Activated T-cell treated with anti-CD3 and anti-CD28 coated beads, Interleukin-2, amount 50 U/mL, for 24 hours (primary cell): Measurements from ENCODE around the gene USP2.

Experiments
- DNase-seq: peaks from one replicate; pipeline ENCODE4 v3.0.0-alpha.2; 2020
- H3K27ac Mint-ChIP-seq: 2 replicates; pipeline ENCODE4 v1.8.0; 2020; ENCODE audit warnings: mild to moderate bottlenecking, mixed read lengths
- H3K27me3 Mint-ChIP-seq: 2 replicates; pipeline ENCODE4 v1.8.0; 2020; ENCODE audit warnings: mixed read lengths
- H3K36me3 Mint-ChIP-seq: 2 replicates; pipeline ENCODE4 v1.8.0; 2020; ENCODE audit warnings: low read depth, mixed read lengths
- H3K4me1 Mint-ChIP-seq: 2 replicates; pipeline ENCODE4 v1.8.0; 2020; ENCODE audit warnings: low read depth, mixed read lengths
- H3K4me3 Mint-ChIP-seq: 2 replicates; pipeline ENCODE4 v1.8.0; 2020; ENCODE audit warnings: mild to moderate bottlenecking, moderate library complexity, mixed read lengths
- H3K9me3 Mint-ChIP-seq: 2 replicates; pipeline ENCODE4 v1.8.0; 2020; ENCODE audit warnings: mixed read lengths

The USP2 gene

GRCh38 chr11:119338965-119339588 lies 42.4 kb downstream of the USP2 start:
- H3K4me1 Mint-ChIP-seq: peaks cover 44% of the 10 kb centered on the region
- H3K9me3 Mint-ChIP-seq: no peaks in the 10 kb centered on the region
- peak overlapping the region; percentile 44 for H3K27ac Mint-ChIP-seq

GRCh38 chr11:119338318-119338890 lies 43.1 kb downstream of the USP2 start:
- no peak overlapping the region for H3K27ac Mint-ChIP-seq
- H3K36me3 Mint-ChIP-seq: peaks cover 30% of the 10 kb centered on the region
- H3K9me3 Mint-ChIP-seq: no peaks in the 10 kb centered on the region
- peaks cover 48% of the 10 kb centered on the region for H3K4me1 Mint-ChIP-seq
- peak; percentile 78 for DNase-seq
- peaks cover 37% of the 10 kb centered on the region for H3K27me3 Mint-ChIP-seq
- peak overlapping the region; percentile 15 for H3K4me3 Mint-ChIP-seq

More at GRCh38 chr11:119338965-119339588, 42.4 kb downstream of the USP2 start:
- peaks cover 40% of the 10 kb centered on the region for H3K27me3 Mint-ChIP-seq
- H3K4me3 Mint-ChIP-seq: peak overlapping the region; percentile 27
- peaks cover 30% of the 10 kb centered on the region for H3K36me3 Mint-ChIP-seq
- no peak for DNase-seq

- Mint-ChIP-seq H3K36me3 (peaks cover 30% of the 10 kb centered on the region), H3K9me3 (no peaks in the 10 kb centered on the region), H3K27me3 (peaks cover 30% of the 10 kb centered on the region), H3K4me1 (peaks cover 48% of the 10 kb centered on the region), H3K4me3 (no peak overlapping the region), H3K27ac (no peak overlapping the region)
- no peak for DNase-seq
Measured at GRCh38 chr11:119337581-119338317, 43.7 kb downstream of the USP2 start.

- Mint-ChIP-seq H3K4me1 (peaks cover 48% of the 10 kb centered on the region), H3K27me3 (peaks cover 26% of the 10 kb centered on the region), H3K9me3 (no peaks in the 10 kb centered on the region), H3K4me3 (peak overlapping the region; percentile 99), H3K27ac (no peak overlapping the region), H3K36me3 (peaks cover 30% of the 10 kb centered on the region)
- DNase-seq: no peak
Measured at GRCh38 chr11:119336744-119337469, 44.6 kb downstream of the USP2 start.

GRCh38 chr11:119335655-119336543 lies 45.6 kb downstream of the USP2 start:
- Mint-ChIP-seq H3K4me1 (peaks cover 44% of the 10 kb centered on the region), H3K27me3 (peaks cover 17% of the 10 kb centered on the region), H3K27ac (peak overlapping the region; percentile 99), H3K36me3 (peaks cover 30% of the 10 kb centered on the region), H3K4me3 (peak overlapping the region; percentile 99), H3K9me3 (no peaks in the 10 kb centered on the region)
- no peak for DNase-seq

GRCh38 chr11:119335091-119335654 lies 46.3 kb downstream of the USP2 start:
- Mint-ChIP-seq H3K27me3 (peaks cover 14% of the 10 kb centered on the region), H3K4me3 (peak overlapping the region; percentile 99), H3K36me3 (peaks cover 30% of the 10 kb centered on the region), H3K27ac (peak overlapping the region; percentile 99), H3K4me1 (peaks cover 42% of the 10 kb centered on the region), H3K9me3 (no peaks in the 10 kb centered on the region)
- no peak for DNase-seq

GRCh38 chr11:119334174-119334930 lies 47.1 kb downstream of the USP2 start, which contains the start of gene RNF26:
Gene RNF26 (plus strand): TSS chr11:119334527. CDS start chr11:119335123, 596 bp downstream.
- peaks cover 41% of the 10 kb centered on the region for H3K4me1 Mint-ChIP-seq
- peak; percentile 94 for DNase-seq
- no peaks in the 10 kb centered on the region for H3K9me3 Mint-ChIP-seq
- H3K27me3 Mint-ChIP-seq: peaks cover 12% of the 10 kb centered on the region
- H3K4me3 Mint-ChIP-seq: peak within 1 kb of the TSS; percentile 99
- H3K27ac Mint-ChIP-seq: peak within 1 kb of the TSS; percentile 99
- peaks cover 30% of the 10 kb centered on the region for H3K36me3 Mint-ChIP-seq

- Mint-ChIP-seq H3K36me3 (peaks cover 24% of the 10 kb centered on the region), H3K27ac (no peak overlapping the region), H3K4me3 (no peak overlapping the region), H3K9me3 (no peaks in the 10 kb centered on the region), H3K27me3 (no peaks in the 10 kb centered on the region), H3K4me1 (peaks cover 26% of the 10 kb centered on the region)
- no peak for DNase-seq
Measured at GRCh38 chr11:119332111-119332765, 49.3 kb downstream of the USP2 start.

- peaks cover 7% of the 10 kb centered on the region for H3K36me3 Mint-ChIP-seq
- no peak for DNase-seq
- H3K27me3 Mint-ChIP-seq: no peaks in the 10 kb centered on the region
- no peaks in the 10 kb centered on the region for H3K9me3 Mint-ChIP-seq
- no peak overlapping the region for H3K27ac Mint-ChIP-seq
- H3K4me1 Mint-ChIP-seq: peaks cover 9% of the 10 kb centered on the region
- H3K4me3 Mint-ChIP-seq: no peak overlapping the region
Measured at GRCh38 chr11:119330237-119330636, 51.3 kb downstream of the USP2 start.

GRCh38 chr11:119329320-119329719 lies 52.2 kb downstream of the USP2 start:
- peaks cover 4% of the 10 kb centered on the region for H3K4me1 Mint-ChIP-seq
- H3K9me3 Mint-ChIP-seq: no peaks in the 10 kb centered on the region
- no peaks in the 10 kb centered on the region for H3K36me3 Mint-ChIP-seq
- H3K27ac Mint-ChIP-seq: no peak overlapping the region
- no peak overlapping the region for H3K4me3 Mint-ChIP-seq
- no peaks in the 10 kb centered on the region for H3K27me3 Mint-ChIP-seq
- no peak for DNase-seq

- DNase-seq: no peak
- no peak overlapping the region for H3K4me3 Mint-ChIP-seq
- peaks cover 9% of the 10 kb centered on the region for H3K27me3 Mint-ChIP-seq
- H3K4me1 Mint-ChIP-seq: peaks cover 20% of the 10 kb centered on the region
- H3K36me3 Mint-ChIP-seq: no peaks in the 10 kb centered on the region
- no peak overlapping the region for H3K27ac Mint-ChIP-seq
- H3K9me3 Mint-ChIP-seq: no peaks in the 10 kb centered on the region
Measured at GRCh38 chr11:119324189-119324588, 57.3 kb downstream of the USP2 start.

GRCh38 chr11:119323532-119324033 lies 57.9 kb downstream of the USP2 start:
- H3K4me3 Mint-ChIP-seq: no peak overlapping the region
- H3K36me3 Mint-ChIP-seq: no peaks in the 10 kb centered on the region
- H3K27ac Mint-ChIP-seq: no peak overlapping the region
- H3K27me3 Mint-ChIP-seq: peaks cover 14% of the 10 kb centered on the region
- H3K4me1 Mint-ChIP-seq: peaks cover 25% of the 10 kb centered on the region
- DNase-seq: peak; percentile 85
- no peaks in the 10 kb centered on the region for H3K9me3 Mint-ChIP-seq
